Mesothelial cell of epicardium (in vitro differentiated cells): Measurements from ENCODE around the gene GTF2IRD2. TPM values are rescaled to one million over a fixed set of nuclear protein-coding genes. Genes with fewer than 3 reads are reported as not detected.
"Not testable (repeated sequence)": the region's sequence is repeated elsewhere in the genome, so short reads cannot be mapped to it uniquely, and the experiment has no call there.

ENCODE experiments used
- DNase-seq, 2 experiments: peaks; one replicate each; pipeline ENCODE4 v3.0.0; 2021; ENCODE audit warnings: low spot score in 2 of 2; ENCODE audit not compliant: unreplicated experiment in 2 of 2
- H3K27ac Mint-ChIP-seq: 2 replicates; pipeline ENCODE4 v1.8.0; 2021; ENCODE audit warnings: mixed read lengths
- H3K27me3 Mint-ChIP-seq: 2 replicates; pipeline ENCODE4 v1.8.0; 2021; ENCODE audit warnings: low read depth, mixed read lengths
- H3K36me3 Mint-ChIP-seq: 2 replicates; pipeline ENCODE4 v1.8.0; 2021; ENCODE audit warnings: mixed read lengths
- H3K4me1 Mint-ChIP-seq: 2 replicates; pipeline ENCODE4 v1.8.0; 2021; ENCODE audit warnings: mixed read lengths
- H3K4me3 Mint-ChIP-seq: 2 replicates; pipeline ENCODE4 v1.8.0; 2021; ENCODE audit warnings: mild to moderate bottlenecking, moderate library complexity, mixed read lengths
- H3K9me3 Mint-ChIP-seq: 2 replicates; pipeline ENCODE4 v1.8.0; 2021; ENCODE audit warnings: mixed read lengths
- total RNA-seq: library from RNA; stranded (reverse); gene quantifications from 3 replicates; pipeline ENCODE4 v1.2.1, GENCODE V29; 2021

The GTF2IRD2 gene
- total RNA-seq, 1 donor from 2014 or later: 38.4 TPM

DNA sequence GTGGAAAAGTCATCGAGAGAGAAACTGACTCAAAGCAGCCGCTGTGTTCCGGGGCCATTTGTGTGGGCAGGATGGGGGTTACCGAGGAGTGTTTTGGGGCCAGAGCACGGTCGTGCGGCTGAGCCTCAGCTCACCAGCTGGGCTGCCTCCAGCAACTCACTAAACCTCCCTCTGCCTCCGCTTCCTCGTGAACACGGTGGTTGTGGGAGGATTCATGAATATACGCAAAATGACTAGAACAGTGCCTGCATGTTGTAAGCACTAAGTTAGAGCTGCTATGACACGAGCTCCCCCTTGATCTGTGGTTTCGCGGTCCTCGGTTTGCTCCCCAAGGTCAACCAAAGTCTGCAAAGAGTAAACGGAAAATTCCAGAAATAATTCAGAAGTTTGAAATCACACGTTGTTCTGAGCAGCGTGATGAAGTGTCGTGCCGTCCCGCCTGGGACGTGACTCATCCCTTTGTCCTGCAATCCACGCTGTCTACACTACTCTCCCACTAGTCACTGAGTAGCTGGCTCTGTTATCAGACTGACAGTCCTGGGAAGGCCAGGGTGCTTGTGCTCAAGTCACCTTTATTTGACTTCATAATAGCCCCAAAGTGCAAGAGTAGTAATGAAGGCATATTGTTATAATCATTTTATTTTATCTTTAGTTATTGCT lies 31.1 kb downstream of the GTF2IRD2 start:
- DNase-seq, H3K36me3 Mint-ChIP-seq, H3K9me3 Mint-ChIP-seq, H3K4me3 Mint-ChIP-seq, H3K4me1 Mint-ChIP-seq, H3K27ac Mint-ChIP-seq, H3K27me3 Mint-ChIP-seq: not testable (repeated sequence)

DNA sequence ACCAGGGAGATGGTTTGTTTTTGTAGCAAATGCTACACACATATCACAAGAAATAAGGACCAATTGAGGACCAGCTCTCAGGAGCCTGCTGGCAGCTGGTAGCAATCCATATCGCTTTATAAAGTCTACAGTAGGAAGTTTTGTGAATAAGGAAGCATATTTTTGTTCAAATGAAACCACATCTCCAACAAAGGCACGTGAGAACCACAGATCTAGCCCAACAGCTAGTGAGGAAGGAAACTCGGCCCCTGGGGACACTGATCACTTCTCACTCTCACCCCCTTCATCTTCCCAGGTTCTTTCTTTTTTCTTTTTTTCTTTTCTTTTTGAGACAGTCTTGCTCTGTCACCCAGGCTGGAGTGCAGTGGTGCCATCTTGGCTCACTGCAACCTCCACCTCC lies 35.5 kb downstream of the GTF2IRD2 start:
- not testable (repeated sequence) for H3K27ac Mint-ChIP-seq, H3K9me3 Mint-ChIP-seq, H3K4me3 Mint-ChIP-seq, H3K36me3 Mint-ChIP-seq, H3K4me1 Mint-ChIP-seq, H3K27me3 Mint-ChIP-seq, DNase-seq

DNA sequence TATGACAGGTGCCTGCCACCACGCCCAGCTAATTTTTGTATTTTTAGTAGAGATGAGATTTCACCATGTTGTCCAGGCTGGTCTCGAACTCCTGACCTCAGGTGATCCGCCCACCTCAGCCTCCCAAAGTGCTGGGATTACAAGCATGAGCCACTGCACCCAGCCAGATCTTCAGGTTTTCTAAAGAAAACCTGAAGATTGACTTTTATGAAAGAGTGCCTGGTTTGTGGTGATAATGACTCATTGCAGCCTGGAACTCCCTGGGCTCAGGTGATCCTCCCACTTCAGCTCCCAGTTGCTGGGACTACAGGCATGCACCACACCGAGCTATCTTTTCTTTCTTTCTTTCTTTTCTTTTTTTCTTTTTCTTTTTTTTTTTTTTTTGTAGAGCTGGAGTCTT lies 52.8 kb downstream of the GTF2IRD2 start:
- not testable (repeated sequence) for H3K4me3 Mint-ChIP-seq, H3K9me3 Mint-ChIP-seq, H3K27ac Mint-ChIP-seq, H3K4me1 Mint-ChIP-seq, H3K36me3 Mint-ChIP-seq, H3K27me3 Mint-ChIP-seq, DNase-seq

GRCh38 chr7:74797848-74798622 lies 53.4 kb downstream of the GTF2IRD2 start:
- not testable (repeated sequence) for H3K4me3 Mint-ChIP-seq, H3K9me3 Mint-ChIP-seq, DNase-seq, H3K36me3 Mint-ChIP-seq, H3K4me1 Mint-ChIP-seq, H3K27ac Mint-ChIP-seq, H3K27me3 Mint-ChIP-seq

DNA sequence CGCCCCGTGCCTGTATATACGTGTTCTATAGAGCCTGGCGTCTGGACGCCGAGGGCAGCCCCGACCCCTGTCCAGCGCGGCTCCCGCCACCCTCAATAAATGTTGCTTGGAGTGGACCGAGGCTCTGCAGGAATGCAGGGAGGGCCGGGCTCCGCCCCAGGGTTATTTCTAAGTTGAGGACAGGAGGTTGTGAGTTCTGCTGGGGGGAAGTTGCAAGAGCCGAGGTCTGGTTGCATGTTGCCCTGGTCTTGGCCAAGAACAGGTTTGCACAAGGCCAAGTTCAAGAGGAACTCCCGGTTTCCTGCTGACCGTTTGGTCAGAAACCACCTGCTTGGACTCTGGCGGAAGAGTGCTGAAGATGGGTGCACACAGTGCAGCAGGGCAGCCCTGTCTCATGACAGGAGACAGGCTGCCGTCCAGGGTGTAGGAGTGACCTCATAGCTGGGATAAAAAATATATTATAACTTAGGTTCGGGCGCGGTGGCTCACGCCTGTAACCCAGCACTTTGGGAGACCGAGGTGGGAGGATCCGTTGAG lies 62.1 kb downstream of the GTF2IRD2 start:
- H3K4me1 Mint-ChIP-seq, H3K9me3 Mint-ChIP-seq, H3K27me3 Mint-ChIP-seq, H3K27ac Mint-ChIP-seq, H3K36me3 Mint-ChIP-seq, H3K4me3 Mint-ChIP-seq, DNase-seq: not testable (repeated sequence)

DNA sequence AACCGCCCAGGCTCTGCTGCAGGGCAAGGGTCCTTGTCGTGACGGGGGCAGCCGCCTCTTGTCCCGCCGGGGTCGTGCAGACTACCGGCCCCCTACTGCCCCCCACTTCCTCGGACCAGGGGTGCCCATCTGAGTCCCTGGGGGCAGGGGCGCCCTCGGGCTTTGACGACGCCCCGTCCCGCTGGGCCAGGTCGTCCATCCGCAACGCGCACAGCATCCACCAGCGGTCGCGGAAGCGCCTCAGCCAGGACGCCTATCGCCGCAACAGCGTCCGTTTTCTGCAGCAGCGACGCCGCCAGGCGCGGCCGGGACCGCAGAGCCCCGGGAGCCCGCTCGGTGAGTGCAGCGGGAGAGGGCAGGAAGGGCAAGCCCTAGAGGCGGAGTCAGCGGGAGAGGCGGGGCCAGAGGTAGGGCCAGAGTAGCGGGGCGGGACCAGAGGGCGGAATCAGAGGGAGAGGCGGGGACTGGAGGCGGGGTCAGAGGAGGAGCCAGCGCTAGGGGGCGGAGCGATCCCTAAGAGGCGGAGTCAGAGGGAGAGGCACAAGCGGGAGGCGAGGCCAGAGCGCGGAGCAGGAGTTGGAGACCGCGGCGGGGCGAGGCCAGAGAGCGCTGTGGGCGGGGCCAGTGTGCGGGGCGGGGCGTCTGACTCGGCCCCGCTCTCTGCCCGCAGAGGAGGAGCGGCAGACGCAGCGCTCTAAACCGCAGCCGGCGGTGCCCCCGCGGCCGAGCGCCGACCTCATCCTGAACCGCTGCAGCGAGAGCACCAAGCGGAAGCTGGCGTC lies 62.8 kb downstream of the GTF2IRD2 start:
- not testable (repeated sequence) for H3K27ac Mint-ChIP-seq, H3K36me3 Mint-ChIP-seq, H3K27me3 Mint-ChIP-seq, H3K4me1 Mint-ChIP-seq, H3K9me3 Mint-ChIP-seq
- peak; percentile 84 to 99 for DNase-seq
- peak overlapping the region; percentile 31 for H3K4me3 Mint-ChIP-seq

- H3K27me3 Mint-ChIP-seq, DNase-seq, H3K4me1 Mint-ChIP-seq: not testable (repeated sequence)
Observed at GRCh38 chr7:74783595-74783994, 67.8 kb downstream of the GTF2IRD2 start.

DNA sequence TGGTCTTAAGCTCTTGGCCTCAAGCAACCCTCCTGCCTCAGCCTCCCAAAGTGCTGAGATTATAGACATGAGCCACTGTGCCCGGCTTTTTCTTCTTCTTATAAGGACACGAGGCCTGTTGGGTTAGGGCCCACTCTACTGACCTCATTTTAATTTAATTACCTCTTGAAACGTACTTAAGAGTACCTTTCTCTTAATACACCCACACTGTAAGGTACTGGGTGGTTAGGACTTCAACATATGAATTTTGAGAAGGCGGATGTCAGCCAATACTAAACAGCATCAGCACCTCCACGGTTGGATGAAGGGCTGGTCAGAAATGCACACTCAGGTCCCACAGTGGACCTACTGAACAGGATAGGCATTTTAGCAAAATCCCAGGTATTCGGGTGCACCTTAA lies 69.7 kb downstream of the GTF2IRD2 start:
- H3K9me3 Mint-ChIP-seq, H3K4me1 Mint-ChIP-seq, H3K4me3 Mint-ChIP-seq, H3K36me3 Mint-ChIP-seq, DNase-seq, H3K27me3 Mint-ChIP-seq, H3K27ac Mint-ChIP-seq: not testable (repeated sequence)

More at GRCh38 chr7:74783595-74783994, 67.8 kb downstream of the GTF2IRD2 start:
- not testable (repeated sequence) for H3K36me3 Mint-ChIP-seq, H3K9me3 Mint-ChIP-seq, H3K4me3 Mint-ChIP-seq, H3K27ac Mint-ChIP-seq

DNA sequence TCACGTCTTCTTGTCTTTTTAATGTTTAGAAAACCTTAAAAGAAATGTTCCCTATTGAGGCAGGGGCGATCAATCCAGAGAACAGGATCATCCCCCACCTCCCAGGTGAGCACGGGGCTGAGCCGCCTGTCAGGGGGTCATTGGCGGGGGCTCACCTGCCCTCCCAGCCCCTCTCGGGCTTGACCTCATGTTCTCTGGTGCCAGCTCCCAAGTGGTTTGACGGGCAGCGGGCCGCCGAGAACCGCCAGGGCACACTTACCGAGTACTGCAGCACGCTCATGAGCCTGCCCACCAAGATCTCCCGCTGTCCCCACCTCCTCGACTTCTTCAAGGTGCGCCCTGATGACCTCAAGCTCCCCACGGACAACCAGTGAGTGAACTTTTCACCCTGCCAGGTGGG lies 72.4 kb downstream of the GTF2IRD2 start:
- H3K27me3 Mint-ChIP-seq, H3K4me3 Mint-ChIP-seq, DNase-seq, H3K36me3 Mint-ChIP-seq, H3K27ac Mint-ChIP-seq, H3K4me1 Mint-ChIP-seq, H3K9me3 Mint-ChIP-seq: not testable (repeated sequence)

GRCh38 chr7:74775111-74775510 lies 76.3 kb downstream of the GTF2IRD2 start:
- H3K4me1 Mint-ChIP-seq, H3K36me3 Mint-ChIP-seq, H3K4me3 Mint-ChIP-seq, H3K27ac Mint-ChIP-seq, DNase-seq, H3K27me3 Mint-ChIP-seq, H3K9me3 Mint-ChIP-seq: not testable (repeated sequence)

DNA sequence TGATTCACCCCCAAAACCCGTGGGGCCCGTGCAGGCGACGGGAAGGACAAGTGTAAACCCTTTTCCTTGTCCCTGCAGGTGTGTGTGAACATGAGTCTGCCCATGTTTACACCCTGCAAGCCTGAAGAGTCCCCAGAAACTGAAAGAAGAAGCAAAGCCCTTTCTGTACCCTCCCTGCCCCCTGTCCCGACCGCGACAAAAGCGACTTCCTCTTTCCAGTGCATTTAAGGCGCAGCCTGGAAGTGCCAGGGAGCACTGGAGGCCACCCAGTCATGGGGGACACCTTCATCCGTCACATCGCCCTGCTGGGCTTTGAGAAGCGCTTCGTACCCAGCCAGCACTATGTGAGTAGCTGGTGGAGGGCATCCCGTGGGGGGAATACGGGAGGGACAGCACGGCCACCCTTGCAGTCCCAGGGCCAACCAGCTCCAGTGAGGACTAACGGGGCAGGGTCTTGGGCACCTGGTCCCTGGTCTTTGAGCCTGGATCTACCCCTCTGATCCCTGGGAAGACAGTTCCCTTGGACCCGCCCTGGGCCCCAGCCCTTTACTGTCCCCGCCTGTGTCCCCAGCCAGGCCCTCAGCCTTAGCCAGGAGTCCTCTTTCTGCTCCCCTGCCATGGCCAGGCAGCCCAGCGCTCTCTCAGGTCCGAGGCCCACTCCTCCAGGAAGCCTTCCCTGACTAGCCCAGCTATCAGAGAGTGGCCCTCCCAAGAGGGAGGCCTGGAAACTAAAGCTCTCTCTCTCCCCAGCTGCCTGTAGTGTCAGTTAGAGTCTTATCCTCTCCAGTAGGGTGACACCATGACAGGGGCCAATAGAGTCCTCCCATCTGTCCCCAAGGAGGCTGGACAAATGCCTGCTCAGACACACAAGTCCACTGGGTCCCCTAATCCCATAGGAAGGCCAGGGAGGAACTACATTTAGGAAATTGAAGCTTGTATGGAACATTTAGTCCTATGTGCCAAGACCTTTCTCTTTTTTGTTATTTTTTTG lies 77.3 kb downstream of the GTF2IRD2 start, which contains the start of gene NCF1:
TSS of gene NCF1 (plus strand) at position 252 of the 991 bp plus-strand sequence. CDS start at position 273, 21 bp downstream.
- H3K27ac Mint-ChIP-seq, H3K36me3 Mint-ChIP-seq, H3K27me3 Mint-ChIP-seq, H3K9me3 Mint-ChIP-seq, H3K4me3 Mint-ChIP-seq, H3K4me1 Mint-ChIP-seq, DNase-seq: not testable (repeated sequence)

- not testable (repeated sequence) for H3K27ac Mint-ChIP-seq, H3K4me3 Mint-ChIP-seq, DNase-seq, H3K27me3 Mint-ChIP-seq, H3K4me1 Mint-ChIP-seq, H3K36me3 Mint-ChIP-seq, H3K9me3 Mint-ChIP-seq
Observed at GRCh38 chr7:74772093-74772492, 79.3 kb downstream of the GTF2IRD2 start.

DNA sequence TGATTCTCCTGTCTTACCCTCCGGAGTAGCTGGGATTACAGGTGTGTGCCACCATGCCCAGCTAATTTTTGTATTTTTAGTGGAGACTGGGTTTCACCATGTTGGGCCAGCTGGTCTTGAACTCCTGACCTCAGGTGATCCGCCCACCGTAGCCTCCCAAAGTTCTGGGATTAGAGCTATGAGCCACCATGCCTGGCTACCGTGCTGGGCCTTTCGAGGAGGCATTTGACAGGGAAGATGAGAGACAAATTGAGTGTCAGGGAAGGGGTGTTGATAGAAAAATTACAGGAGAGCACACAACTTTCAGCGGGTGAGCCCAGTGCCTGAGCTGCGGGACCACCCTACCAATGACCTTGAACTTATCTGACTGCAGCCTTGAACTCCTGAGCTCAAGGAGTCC lies 81.3 kb downstream of the GTF2IRD2 start:
- not testable (repeated sequence) for H3K36me3 Mint-ChIP-seq, H3K27me3 Mint-ChIP-seq, H3K27ac Mint-ChIP-seq, DNase-seq, H3K4me1 Mint-ChIP-seq, H3K9me3 Mint-ChIP-seq, H3K4me3 Mint-ChIP-seq
